ENCODE data around the gene HAPLN3. TPM values are rescaled to one million over a fixed set of nuclear protein-coding genes. Genes with fewer than 3 reads are reported as not detected.

HAPLN3 gene
- total and polyA plus RNA-seq, 8 donors = 0.61 to 33.9 (median 6.4) TPM; not detected in 1

DNA sequence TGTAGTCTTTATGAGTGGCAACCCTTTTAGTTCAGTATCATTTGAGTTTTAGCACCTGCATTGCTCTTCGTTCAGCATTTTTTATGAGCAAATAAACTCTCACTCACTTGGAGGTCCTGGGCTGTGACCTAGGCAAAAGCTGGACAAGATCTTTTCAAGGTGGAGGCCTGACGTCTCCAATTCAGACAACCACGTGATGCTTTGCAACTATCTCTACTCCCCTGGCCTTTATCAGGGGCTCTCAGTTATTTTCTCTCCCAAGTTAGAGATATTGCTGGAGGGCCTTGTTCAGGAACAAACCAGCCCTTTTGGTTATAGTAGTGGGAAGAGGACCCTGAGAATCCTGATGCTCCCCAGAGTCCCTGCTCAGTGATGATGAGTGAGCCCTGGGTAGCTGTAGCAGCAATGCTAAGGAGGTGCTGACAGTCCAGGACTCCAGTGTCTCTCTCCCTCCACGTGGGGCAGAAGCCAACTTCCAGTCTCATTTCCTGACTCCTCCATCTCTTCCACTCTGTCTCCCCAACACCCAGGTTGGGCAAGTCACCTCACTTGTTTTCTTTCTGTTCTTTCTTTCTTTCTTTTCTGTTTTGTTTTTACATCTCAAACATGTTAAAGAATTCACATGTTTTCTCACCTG lies 30.4 kb downstream of the HAPLN3 start:
- no peak for DNase-seq
- intact Hi-C loops (cut with DNase I; ENCODE audit: low total_unique reads) = no loop called here
- no peak overlapping the region for H3K27ac ChIP-seq
- no peak for TF ChIP-seq POLR2A (IDR thresholded peaks at IDR 0.05)
- TF ChIP-seq EP300 (IDR thresholded peaks at IDR 0.05) = no peak
- no peaks in the 10 kb centered on the region for H3K36me3 ChIP-seq
- H3K4me1 ChIP-seq = no peaks in the 10 kb centered on the region
- H3K9me3 ChIP-seq = no peaks in the 10 kb centered on the region
- no peak overlapping the region for H3K4me3 ChIP-seq
- WGBS, 5 donors = 54 to 74% (median 70%) methylated on average over 4 of the region's 4 CpGs
- H3K27me3 ChIP-seq = peaks cover 0 to 11% (median 0%) of the 10 kb centered on the region in 3 donors

DNA sequence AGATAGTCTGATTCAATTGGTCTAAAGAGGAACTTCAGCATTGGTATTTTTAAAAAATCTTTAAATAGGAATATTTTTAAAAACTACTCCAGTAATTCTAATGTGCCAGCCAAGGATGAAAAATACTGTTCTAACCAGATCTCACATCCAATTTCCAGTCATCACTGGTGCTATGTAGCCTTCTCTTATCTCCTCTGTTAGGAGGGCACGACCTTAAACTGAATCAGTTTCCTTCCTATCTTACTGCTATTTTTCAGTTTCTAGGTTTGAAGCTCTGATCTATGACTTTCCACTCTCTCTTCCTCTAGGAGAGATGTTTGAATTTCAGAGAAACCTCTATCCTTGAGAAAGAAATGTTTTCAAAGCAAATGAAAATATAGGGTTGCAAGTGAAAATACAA lies 31.9 kb downstream of the HAPLN3 start:
- TF ChIP-seq POLR2A (IDR thresholded peaks at IDR 0.05) (no peak), POLR2AphosphoS5 (IDR thresholded peaks at IDR 0.05) (no peak), EP300 (IDR thresholded peaks at IDR 0.05) (no peak), CTCF (IDR thresholded peaks at IDR 0.05) (no peak)
- DNase-seq = no peak
- Histone ChIP-seq H3K27me3 (peaks cover 0 to 14% (median 0%) of the 10 kb centered on the region in 3 donors), H3K36me3 (no peaks in the 10 kb centered on the region), H3K4me3 (no peak overlapping the region), H3K4me1 (no peaks in the 10 kb centered on the region), H3K27ac (no peak overlapping the region), H3K9me3 (no peaks in the 10 kb centered on the region)
- intact Hi-C loops (cut with DNase I; ENCODE audit: low total_unique reads) = no loop called here
- WGBS, 5 donors = 38 to 52% (median 40%) methylated on average over 1 of the region's 1 CpG

GRCh38 chr15:88860212-88860611 lies 35.1 kb downstream of the HAPLN3 start:
- DNase-seq = no peak

GRCh38 chr15:88859550-88859949 lies 35.8 kb downstream of the HAPLN3 start:
- 52 to 62% (median 52%) methylated on average over 7 of the region's 7 CpGs for WGBS, 5 donors
- no peak for DNase-seq
- peaks cover 0 to 5% (median 0%) of the 10 kb centered on the region in 4 donors for H3K9me3 ChIP-seq
- intact Hi-C loops (cut with DNase I; ENCODE audit: low total_unique reads) = no loop called here
- TF ChIP-seq EP300 (IDR thresholded peaks at IDR 0.05) (no peak), CTCF (IDR thresholded peaks at IDR 0.05) (no peak), POLR2A (IDR thresholded peaks at IDR 0.05) (no peak), POLR2AphosphoS5 (IDR thresholded peaks at IDR 0.05) (no peak)
- no peaks in the 10 kb centered on the region for H3K36me3 ChIP-seq
- H3K4me1 ChIP-seq = no peaks in the 10 kb centered on the region
- H3K4me3 ChIP-seq = no peak overlapping the region
- no peak overlapping the region for H3K27ac ChIP-seq
- H3K27me3 ChIP-seq = peaks cover 0 to 33% (median 0%) of the 10 kb centered on the region in 3 donors

More at GRCh38 chr15:88860212-88860611, 35.1 kb downstream of the HAPLN3 start:
- no peaks in the 10 kb centered on the region for H3K4me1 ChIP-seq
- TF ChIP-seq POLR2AphosphoS5 (IDR thresholded peaks at IDR 0.05) (no peak), POLR2A (IDR thresholded peaks at IDR 0.05) (no peak), CTCF (IDR thresholded peaks at IDR 0.05) (no peak), EP300 (IDR thresholded peaks at IDR 0.05) (no peak)
- H3K4me3 ChIP-seq = no peak overlapping the region
- no peak overlapping the region for H3K27ac ChIP-seq
- no peaks in the 10 kb centered on the region for H3K36me3 ChIP-seq
- no peaks in the 10 kb centered on the region for H3K9me3 ChIP-seq
- 61 to 76% (median 73%) methylated on average over 6 to 7 of the region's 7 CpGs for WGBS, 5 donors
- intact Hi-C loops (cut with DNase I; ENCODE audit: low total_unique reads) = no loop called here
- peaks cover 0 to 27% (median 0%) of the 10 kb centered on the region in 3 donors for H3K27me3 ChIP-seq

GRCh38 chr15:88858934-88859333 lies 36.4 kb downstream of the HAPLN3 start:
- Histone ChIP-seq H3K9me3 (peaks cover 0 to 10% (median 3%) of the 10 kb centered on the region in 4 donors), H3K27ac (no peak overlapping the region), H3K4me1 (no peaks in the 10 kb centered on the region), H3K4me3 (no peak overlapping the region), H3K27me3 (peaks cover 0 to 40% (median 0%) of the 10 kb centered on the region in 3 donors), H3K36me3 (no peaks in the 10 kb centered on the region)
- TF ChIP-seq POLR2AphosphoS5 (IDR thresholded peaks at IDR 0.05) (no peak), POLR2A (IDR thresholded peaks at IDR 0.05) (no peak), CTCF (IDR thresholded peaks at IDR 0.05) (no peak), EP300 (IDR thresholded peaks at IDR 0.05) (no peak)
- intact Hi-C loops (cut with DNase I; ENCODE audit: low total_unique reads) = no loop called here
- no peak for DNase-seq
- 77 to 100% (median 89%) methylated on average over 4 to 11 of the region's 11 CpGs for WGBS, 5 donors
